Measurements from ENCODE around the gene GAD2.

GAD2 gene

DNA sequence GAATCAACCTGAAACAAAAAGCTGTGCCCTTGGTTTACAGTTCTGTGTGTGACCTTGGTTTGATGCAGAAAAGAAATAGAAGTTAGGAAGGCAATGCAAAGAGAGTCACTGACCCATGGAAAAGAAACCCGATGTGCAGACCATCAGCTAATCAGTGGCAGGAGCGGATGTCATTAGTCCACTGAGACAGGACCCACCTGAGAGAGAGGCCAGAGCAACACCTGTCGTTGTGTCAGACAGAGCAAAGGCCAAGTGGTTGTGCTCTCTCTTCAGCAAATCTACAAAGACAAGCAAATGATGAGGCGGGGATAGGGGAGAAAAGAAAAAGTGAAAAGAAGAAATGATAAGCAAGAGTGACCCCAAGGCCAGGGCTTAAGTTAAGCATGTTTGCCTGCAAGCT, 8.7 kb downstream of the GAD2 start:
- DNase-seq, result no peak

- DNase-seq, result no peak
Measured at GRCh38 chr10:26227786-26228185, 11.2 kb downstream of the GAD2 start.

DNA sequence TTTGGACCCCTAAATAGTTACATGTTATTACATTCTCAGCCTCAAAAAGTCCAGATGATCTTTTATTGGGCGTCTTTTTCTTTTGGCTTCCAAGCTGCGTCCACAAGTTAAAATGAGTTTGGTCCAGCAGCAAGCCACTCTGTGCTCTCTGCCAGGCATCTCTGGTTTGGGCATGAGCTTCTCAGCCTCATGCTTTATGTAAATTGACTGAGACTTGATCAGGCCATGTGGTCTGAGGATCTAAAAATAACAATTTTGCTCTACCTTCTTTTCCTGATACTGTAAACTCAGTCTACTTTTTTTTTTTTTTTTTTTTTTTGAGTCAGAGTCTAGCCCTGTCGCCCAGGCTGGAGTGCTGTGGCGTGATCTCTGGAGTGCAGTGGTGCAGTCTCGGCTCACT, 15.6 kb downstream of the GAD2 start:
- no peak for DNase-seq

GRCh38 chr10:26235761-26236160, 19.2 kb downstream of the GAD2 start:
- DNase-seq, result no peak

DNA sequence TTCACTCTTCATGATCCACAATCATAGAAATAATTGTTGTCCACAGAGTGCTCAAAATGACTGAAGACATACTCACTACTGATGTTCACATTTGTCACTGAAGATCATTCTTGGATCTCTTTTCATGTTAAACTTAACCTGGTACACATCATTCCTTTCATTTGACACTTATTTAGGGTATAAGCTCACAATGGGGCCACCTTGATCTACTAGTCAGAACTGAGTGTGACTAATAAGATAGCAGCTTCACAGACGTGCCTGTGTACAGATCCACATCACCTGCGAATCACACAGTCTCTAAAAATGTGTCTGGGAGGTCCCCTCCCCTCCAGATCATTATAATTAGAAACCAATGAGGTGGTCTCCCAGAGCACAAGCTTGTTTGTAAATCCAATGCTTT, 21.8 kb downstream of the GAD2 start:
- no peak for DNase-seq

GRCh38 chr10:26242706-26243350, 26.3 kb downstream of the GAD2 start:
- peak; percentile 78 for DNase-seq

DNA sequence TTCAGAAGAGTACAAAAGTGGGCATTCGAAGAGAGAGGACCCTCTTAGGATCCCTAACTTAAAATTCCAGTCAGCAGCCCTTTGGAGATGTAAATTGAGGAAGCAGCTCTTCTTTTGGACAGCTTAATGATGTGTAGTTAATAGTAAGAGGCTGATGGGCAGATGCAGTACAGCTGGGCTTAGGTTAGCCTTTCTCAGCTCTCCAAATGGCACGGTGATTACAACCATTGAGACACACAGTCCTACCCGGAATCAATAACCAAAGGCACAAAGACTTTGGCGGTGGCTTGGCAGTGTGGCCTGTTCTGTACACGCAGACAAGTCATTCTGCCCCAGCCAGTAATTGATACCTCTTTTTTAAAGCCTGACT, 26.8 kb downstream of the GAD2 start:
- peak; percentile 12 for DNase-seq

DNA sequence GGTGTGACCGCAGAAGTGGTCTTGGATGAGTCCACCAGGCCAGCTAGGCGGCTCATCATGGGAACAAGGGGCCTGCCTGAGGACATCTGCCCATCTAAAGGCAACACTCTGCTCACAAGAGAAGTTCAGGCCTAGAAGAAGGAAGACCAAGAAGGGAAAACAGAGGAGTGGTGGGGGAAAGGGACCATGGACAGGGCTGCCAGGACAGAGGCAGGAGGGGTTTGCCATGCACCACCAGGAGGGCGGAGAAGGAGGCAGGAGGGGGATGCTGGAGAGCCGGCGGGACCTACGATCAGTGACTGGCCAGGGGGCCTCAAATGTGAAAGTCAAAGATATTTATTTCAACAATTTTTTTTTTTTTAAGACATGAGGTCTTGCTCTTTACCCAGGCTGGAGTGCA, 33.1 kb downstream of the GAD2 start:
- DNase-seq, result no peak

GRCh38 chr10:26251925-26252324, 35.4 kb downstream of the GAD2 start:
- no peak for DNase-seq

- DNase-seq, result no peak
Measured at GRCh38 chr10:26254616-26255015, 38.0 kb downstream of the GAD2 start.

DNA sequence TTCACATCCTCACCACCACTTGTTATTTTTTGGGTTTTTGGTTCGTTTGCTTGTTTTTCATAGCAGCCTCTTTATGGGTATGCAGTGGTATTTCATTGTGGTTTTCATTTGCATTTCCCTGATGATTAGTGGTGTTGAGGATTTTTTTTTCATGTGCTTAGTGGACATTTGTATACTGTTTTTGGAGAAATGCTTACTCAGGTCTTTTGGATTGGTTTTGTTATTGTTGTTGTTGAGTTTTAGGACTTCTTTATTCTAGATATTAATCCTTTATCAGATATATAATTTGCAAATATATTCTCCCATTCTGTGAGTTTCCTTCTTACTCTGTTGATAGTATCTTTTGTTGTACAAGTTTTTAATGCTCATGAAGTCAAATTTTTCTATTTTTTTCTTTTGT, 42.8 kb downstream of the GAD2 start:
- no peak for DNase-seq

- peak; percentile 69 for DNase-seq
Measured at GRCh38 chr10:26269754-26270153, 53.2 kb downstream of the GAD2 start.

GRCh38 chr10:26274391-26274790, 57.8 kb downstream of the GAD2 start:
- no peak for DNase-seq

DNA sequence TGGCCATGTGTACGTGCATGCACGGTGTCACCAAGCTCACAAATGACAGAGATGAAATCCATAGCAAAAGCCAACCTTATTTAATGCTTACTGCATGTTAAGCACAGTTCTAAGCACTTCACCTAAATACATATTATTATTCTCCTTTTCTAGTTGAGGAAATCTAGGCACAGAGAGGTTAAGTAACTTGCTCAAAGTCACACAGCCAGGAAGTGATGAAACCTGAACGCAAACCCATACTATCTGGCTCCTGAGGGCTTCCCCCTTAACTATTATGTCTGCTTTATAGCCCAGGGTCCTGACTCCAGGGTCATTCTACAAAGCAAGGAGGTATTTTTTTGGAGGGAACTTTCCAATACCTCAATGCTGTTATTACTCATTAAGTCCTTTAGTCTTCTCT, 61.7 kb downstream of the GAD2 start:
- DNase-seq, result no peak

- no peak for DNase-seq
Measured at GRCh38 chr10:26290236-26290635, 73.7 kb downstream of the GAD2 start.

- DNase-seq, result no peak
Measured at GRCh38 chr10:26291721-26292480, 75.3 kb downstream of the GAD2 start.

DNA sequence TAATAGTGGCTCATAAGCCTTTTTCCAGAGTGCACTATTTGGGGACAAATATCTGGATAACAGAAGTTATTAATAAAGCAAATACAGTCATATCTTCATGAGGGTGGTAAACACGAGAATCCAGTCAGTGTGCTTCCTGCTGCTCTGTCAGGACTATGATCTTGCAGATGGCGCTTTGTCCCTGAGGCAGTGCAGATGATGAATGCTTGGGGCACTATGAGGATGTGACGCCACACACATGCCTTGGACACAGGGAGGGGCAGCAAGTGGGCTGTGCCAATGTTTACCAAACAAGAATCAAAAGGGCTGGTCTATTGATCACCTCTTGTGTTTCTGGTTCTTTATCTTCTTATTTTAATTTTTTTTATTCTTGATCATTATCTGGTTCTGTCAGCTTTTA, 79.8 kb downstream of the GAD2 start:
- no peak for DNase-seq

DNA sequence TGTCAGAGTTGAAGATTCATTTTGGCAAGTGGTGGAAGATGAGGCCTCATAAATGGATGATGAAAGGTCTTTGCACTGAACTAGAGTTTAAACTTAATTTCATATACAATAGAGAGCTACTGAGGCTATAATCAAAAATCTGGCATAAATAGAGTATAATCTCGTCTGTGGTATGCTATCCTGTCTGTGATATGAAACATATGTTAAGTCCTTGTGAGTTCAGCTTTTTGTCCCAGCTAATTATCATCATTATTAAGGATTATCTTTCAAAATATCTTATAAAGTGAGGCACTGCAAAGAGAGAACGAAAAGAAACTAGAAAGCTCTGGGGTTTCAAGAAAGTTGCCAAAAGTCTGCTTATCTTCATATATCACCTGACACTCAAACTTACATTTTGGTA, 83.4 kb downstream of the GAD2 start:
- DNase-seq, result no peak

DNA sequence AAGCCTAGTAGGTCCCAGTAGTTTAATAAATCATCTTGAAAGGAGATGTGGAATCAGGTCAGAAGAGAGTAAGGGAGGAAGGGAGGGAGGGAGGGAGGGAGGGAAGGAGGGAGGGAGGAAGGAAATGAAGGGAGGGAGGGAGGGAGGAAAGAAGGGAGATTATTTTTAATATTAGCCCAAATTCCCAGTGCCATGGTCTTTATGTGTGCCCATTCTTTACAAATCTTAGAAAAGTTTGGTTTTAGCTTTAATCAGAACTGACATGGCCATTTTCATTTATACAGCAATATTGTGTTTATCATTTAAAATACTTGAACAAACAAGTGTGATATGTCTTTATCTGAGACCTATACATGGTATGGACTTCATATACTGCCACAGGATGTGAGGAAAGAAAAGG, 86.8 kb downstream of the GAD2 start:
- no peak for DNase-seq

- no peak for DNase-seq
Measured at GRCh38 chr10:26310361-26310760, 93.8 kb downstream of the GAD2 start.

DNA sequence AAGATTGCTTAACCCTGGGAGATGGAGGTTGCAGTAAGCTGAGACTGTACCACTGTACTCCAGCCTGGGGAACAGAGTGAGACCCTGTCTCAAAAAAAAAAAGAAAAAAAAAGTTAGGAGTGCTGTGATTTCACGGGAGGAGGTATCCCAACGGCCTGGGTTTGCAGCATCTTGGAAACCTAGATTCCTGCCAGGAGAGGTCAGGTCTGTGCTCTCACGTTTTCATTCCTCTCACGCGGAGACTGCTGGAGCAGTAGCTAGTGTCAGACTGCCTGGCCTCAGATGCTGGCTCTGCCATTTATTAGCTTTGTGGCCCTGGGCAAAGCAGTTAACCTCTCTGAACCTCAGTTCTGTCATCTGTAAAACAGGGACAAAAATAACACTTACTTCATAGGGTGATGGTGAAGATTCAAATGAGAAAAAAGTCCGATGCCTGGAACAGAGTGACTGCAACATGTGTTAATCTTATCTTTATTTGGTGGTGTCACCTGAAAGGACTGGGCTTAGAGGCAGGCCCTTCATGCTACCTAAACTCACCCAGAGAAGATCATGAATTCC, 94.9 kb downstream of the GAD2 start:
- no peak for DNase-seq

GRCh38 chr10:26314265-26315013, 97.9 kb downstream of the GAD2 start:
- DNase-seq, result peak; percentile 34

- DNase-seq, result no peak
Measured at GRCh38 chr10:26318672-26319071, 102.1 kb downstream of the GAD2 start.

DNA sequence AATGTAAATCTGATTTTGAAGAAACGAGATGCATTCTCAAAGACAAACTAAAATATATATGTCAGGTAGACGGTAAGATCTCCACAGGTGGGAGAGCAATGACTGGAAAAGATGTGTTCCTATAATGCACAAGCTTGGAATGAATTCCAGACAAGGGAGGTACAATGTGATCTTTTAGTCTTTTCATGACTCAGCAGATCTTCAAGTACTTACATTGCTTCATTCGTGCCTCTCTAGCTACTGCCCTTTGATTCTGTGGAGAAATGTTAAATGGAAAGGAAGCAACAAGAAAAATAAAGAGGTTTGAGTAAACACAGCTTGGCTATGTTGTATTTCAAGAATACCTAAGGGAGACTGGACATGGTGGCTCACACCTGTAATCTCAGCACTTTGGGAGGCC, 106.6 kb downstream of the GAD2 start:
- no peak for DNase-seq

All from NCI-H82 (cell line).